Mesenchymal stem cell (in vitro differentiated cells and primary cell): Measurements from ENCODE around the gene ACHE.
"Not testable (repeated sequence)": the region's sequence is repeated elsewhere in the genome, so short reads cannot be mapped to it uniquely, and the experiment has no call there.

ENCODE experiments used
- DNase-seq: peaks from one replicate; pipeline ENCODE4 v3.0.0-alpha.2; 2013
- H2AFZ ChIP-seq: one replicate; pipeline ENCODE4 v1.6.1; 2013; ENCODE audit warnings: low read depth, mild to moderate bottlenecking, control low read depth, inconsistent platforms, low read length, moderate library complexity
- H2AK5ac ChIP-seq: 2 replicates; pipeline ENCODE4 v1.6.1; 2013; ENCODE audit warnings: low read length, moderate library complexity, mild to moderate bottlenecking, inconsistent platforms; ENCODE audit not compliant: severe bottlenecking
- H2BK120ac ChIP-seq: one replicate; pipeline ENCODE4 v1.6.1; 2013; ENCODE audit warnings: low read depth, mild to moderate bottlenecking, inconsistent platforms, low read length, moderate library complexity
- H2BK12ac ChIP-seq, 2 experiments: one replicate each; pipeline ENCODE4 v1.6.1; 2013; ENCODE audit warnings: inconsistent platforms in 2 of 2, low read length in 2 of 2, mild to moderate bottlenecking in 2 of 2, moderate library complexity in 2 of 2, control low read depth in 1 of 2
- H2BK15ac ChIP-seq: one replicate; pipeline ENCODE4 v1.6.1; 2013; ENCODE audit warnings: mild to moderate bottlenecking, low read depth, inconsistent platforms; ENCODE audit not compliant: poor library complexity, severe bottlenecking
- H2BK5ac ChIP-seq: 2 replicates; pipeline ENCODE4 v1.6.1; 2013; ENCODE audit warnings: low read depth, mild to moderate bottlenecking, low read length, control low read depth, inconsistent platforms; ENCODE audit not compliant: poor library complexity, severe bottlenecking
- H3K14ac ChIP-seq, 2 experiments: one replicate each; pipeline ENCODE4 v1.6.1; 2013; ENCODE audit warnings: inconsistent platforms in 2 of 2, low read length in 2 of 2, control low read depth in 1 of 2, mild to moderate bottlenecking in 1 of 2, moderate library complexity in 1 of 2
- H3K18ac ChIP-seq, 2 experiments: one replicate each; pipeline ENCODE4 v1.6.1; 2013; ENCODE audit warnings: inconsistent platforms in 2 of 2, low read length in 2 of 2, control low read depth in 1 of 2, low read depth in 1 of 2, mild to moderate bottlenecking in 1 of 2
- H3K23ac ChIP-seq, 2 experiments: one replicate each; pipeline ENCODE4 v1.6.1; 2013; ENCODE audit warnings: inconsistent platforms in 2 of 2, low read length in 2 of 2, mild to moderate bottlenecking in 2 of 2, moderate library complexity in 2 of 2, control low read depth in 1 of 2
- H3K27ac ChIP-seq: 2 replicates; pipeline ENCODE4 v1.5.1; 2013; ENCODE audit warnings: mild to moderate bottlenecking, moderate library complexity, low read length, control low read depth, inconsistent platforms; ENCODE audit not compliant: poor library complexity, severe bottlenecking
- H3K27me3 ChIP-seq, 2 experiments: 2 replicates each; pipeline versions ENCODE4 v1.6.1 to v1.7.0; 2013; ENCODE audit warnings: low read length in 2 of 2, mild to moderate bottlenecking in 2 of 2, moderate library complexity in 2 of 2, control low read depth in 1 of 2, inconsistent platforms in 1 of 2; ENCODE audit not compliant: control insufficient read depth in 1 of 2, insufficient read depth in 1 of 2
- H3K36me3 ChIP-seq, 2 experiments: 2 replicates each; pipeline versions ENCODE4 v1.6.1 to v1.7.0; 2013; ENCODE audit warnings: low read length in 2 of 2, control low read depth in 1 of 2, inconsistent platforms in 1 of 2, low read depth in 1 of 2, mild to moderate bottlenecking in 1 of 2; ENCODE audit not compliant: insufficient read depth in 2 of 2, control insufficient read depth in 1 of 2
- H3K4ac ChIP-seq, 2 experiments: one replicate each; pipeline ENCODE4 v1.6.1; 2013; ENCODE audit warnings: inconsistent platforms in 2 of 2, low read length in 2 of 2, mild to moderate bottlenecking in 2 of 2, moderate library complexity in 2 of 2, control low read depth in 1 of 2, low read depth in 1 of 2
- H3K4me1 ChIP-seq: 2 replicates; pipeline ENCODE4 v1.6.1; 2013; ENCODE audit warnings: low read depth, low read length, control low read depth; ENCODE audit not compliant: control insufficient read depth, insufficient read depth
- H3K4me2 ChIP-seq: 2 replicates; pipeline ENCODE4 v1.6.1; 2013; ENCODE audit warnings: low read length, mild to moderate bottlenecking, inconsistent platforms; ENCODE audit not compliant: poor library complexity, severe bottlenecking
- H3K4me3 ChIP-seq, 2 experiments: 2 replicates each; pipeline versions ENCODE4 v1.5.1 to v1.7.0; 2013; ENCODE audit warnings: low read length in 2 of 2, mild to moderate bottlenecking in 2 of 2, control low read depth in 1 of 2, low read depth in 1 of 2; ENCODE audit not compliant: insufficient read depth in 1 of 2
- H3K79me1 ChIP-seq: replicated peaks from 2 replicates; pipeline ENCODE4 v1.6.1; 2013; ENCODE audit warnings: mild to moderate bottlenecking, control low read depth, low read length, inconsistent platforms; ENCODE audit not compliant: poor library complexity, severe bottlenecking
- H3K9ac ChIP-seq: 2 replicates; pipeline ENCODE4 v1.7.0; 2013; ENCODE audit warnings: mild to moderate bottlenecking, low read length, moderate library complexity
- H3K9me3 ChIP-seq: 2 replicates; pipeline ENCODE4 v1.7.0; 2013; ENCODE audit warnings: mild to moderate bottlenecking, low read length; ENCODE audit not compliant: control insufficient read depth
- H4K8ac ChIP-seq: one replicate; pipeline ENCODE4 v1.6.1; 2013; ENCODE audit warnings: inconsistent platforms, mild to moderate bottlenecking, low read length, moderate library complexity
- H4K91ac ChIP-seq: one replicate; pipeline ENCODE4 v1.6.1; 2013; ENCODE audit warnings: mild to moderate bottlenecking, low read length, inconsistent platforms
- WGBS: methylation state at CpG from one replicate; pipeline ENCODE4 v1.1.7; 2013; ENCODE audit warnings: mixed read lengths; 5-methylcytosine and 5-hydroxymethylcytosine counted together

ACHE gene

DNA sequence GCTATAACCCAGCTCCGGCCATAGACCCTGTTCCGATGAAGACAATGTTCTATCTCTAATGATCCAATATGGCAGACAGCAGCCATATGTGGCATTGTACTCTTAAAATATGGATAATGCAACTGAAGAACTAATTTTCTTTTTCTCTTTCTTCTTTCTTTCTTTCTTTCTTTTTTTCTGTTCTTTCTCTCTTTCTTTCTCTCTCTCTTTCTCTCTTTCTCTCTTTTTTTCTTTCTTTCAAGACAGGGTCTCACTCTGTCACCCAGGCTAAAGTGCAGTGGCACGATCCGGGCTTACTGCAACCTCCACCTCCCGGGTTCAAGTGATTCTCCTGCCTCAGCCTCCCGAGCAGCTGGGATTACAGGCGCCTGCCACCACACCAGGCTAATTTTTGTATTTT lies 40.5 kb upstream of the ACHE start:
- not testable (repeated sequence) for H3K27me3 ChIP-seq, H2AK5ac ChIP-seq, H2BK5ac ChIP-seq, H3K36me3 ChIP-seq, H3K4me2 ChIP-seq, H3K9me3 ChIP-seq, H3K4ac ChIP-seq, H2BK12ac ChIP-seq, H3K27ac ChIP-seq, H3K79me1 ChIP-seq, H2BK15ac ChIP-seq, DNase-seq, H4K8ac ChIP-seq, H3K4me3 ChIP-seq, H3K4me1 ChIP-seq, H3K18ac ChIP-seq, H3K9ac ChIP-seq, H3K23ac ChIP-seq, H2AFZ ChIP-seq, H3K14ac ChIP-seq, H4K91ac ChIP-seq, H2BK120ac ChIP-seq
- 84% methylated on average over 5 of the region's 7 CpGs for WGBS

DNA sequence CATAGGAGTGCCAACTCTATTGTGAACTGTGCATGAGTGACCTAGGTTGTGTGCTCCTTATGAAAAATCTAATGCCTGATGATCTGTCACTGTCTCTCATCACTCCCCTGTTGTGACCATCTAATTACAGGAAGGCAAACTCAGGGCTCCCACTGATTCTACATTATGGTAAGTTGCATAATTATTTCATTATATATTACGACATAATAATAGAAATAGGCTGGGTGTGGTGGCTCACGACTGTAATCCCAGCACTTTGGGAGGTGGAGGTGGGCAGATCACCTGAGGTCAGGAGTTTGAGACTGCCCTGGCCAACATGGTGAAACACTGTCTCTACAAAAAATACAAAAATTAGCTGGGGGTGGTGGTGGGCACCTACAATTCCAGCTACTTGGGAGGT lies 39.7 kb upstream of the ACHE start:
- H3K27ac ChIP-seq, H3K23ac ChIP-seq, H3K9ac ChIP-seq, H2BK120ac ChIP-seq, H2BK12ac ChIP-seq, H2BK5ac ChIP-seq, DNase-seq, H3K9me3 ChIP-seq, H4K8ac ChIP-seq, H4K91ac ChIP-seq, H3K18ac ChIP-seq, H3K14ac ChIP-seq, H3K36me3 ChIP-seq, H3K4me1 ChIP-seq, H2AK5ac ChIP-seq, H3K79me1 ChIP-seq, H3K4me3 ChIP-seq, H2BK15ac ChIP-seq, H2AFZ ChIP-seq, H3K4me2 ChIP-seq, H3K4ac ChIP-seq, H3K27me3 ChIP-seq: not testable (repeated sequence)
- 63% methylated on average over 1 of the region's 2 CpGs for WGBS

DNA sequence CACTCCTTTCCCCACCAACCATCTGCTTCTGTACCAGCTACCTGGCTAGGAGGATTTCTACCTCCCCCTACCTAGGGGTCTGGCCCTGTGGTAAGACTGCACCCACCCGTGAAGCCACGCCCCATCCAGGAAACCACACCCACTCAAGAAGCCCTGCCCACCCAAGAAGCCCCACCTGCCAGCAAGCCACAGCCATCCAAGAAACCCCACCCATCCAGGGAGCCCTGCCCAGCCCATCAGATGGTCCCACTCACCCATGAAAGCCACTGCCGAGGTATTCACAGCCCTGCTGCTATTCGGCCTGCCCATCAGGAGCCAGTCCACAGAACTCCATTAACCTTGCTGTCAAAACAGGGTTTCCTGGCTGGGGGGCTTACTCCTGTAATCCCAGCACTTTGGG lies 38.0 kb upstream of the ACHE start:
- 80% methylated on average over 4 of the region's 4 CpGs for WGBS
- H3K36me3 ChIP-seq, result no peaks in the 10 kb centered on the region

DNA sequence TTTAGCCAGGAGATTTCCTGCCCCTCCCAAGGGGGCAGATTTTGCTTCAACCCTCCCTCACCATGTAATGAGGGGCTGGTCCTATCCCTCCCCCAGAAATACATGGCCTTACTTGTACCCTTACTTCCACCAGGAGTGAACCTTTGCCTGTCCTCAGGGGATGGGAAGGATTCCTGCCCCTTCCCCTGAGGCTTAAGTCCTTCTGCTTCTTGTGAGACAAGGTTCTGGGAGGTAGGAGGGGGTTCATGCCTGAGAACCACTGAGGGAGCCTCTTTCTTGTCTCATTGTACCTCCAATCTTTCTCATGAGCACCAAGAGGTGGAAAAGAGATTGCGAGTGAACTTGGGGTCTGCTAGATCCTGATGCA lies 34.1 kb upstream of the ACHE start:
- Histone ChIP-seq H4K8ac (no peak overlapping the region), H3K27me3 (peaks cover 0 to 18% of the 10 kb centered on the region in 2 experiments), H3K4ac (no peak overlapping the region), H2AFZ (no peak overlapping the region), H2AK5ac (no peak overlapping the region), H2BK15ac (no peak overlapping the region), H3K14ac (no peak overlapping the region), H4K91ac (no peak overlapping the region), H3K4me1 (no peaks in the 10 kb centered on the region), H2BK120ac (no peak overlapping the region), H3K4me2 (no peak overlapping the region), H3K9me3 (no peaks in the 10 kb centered on the region), H3K4me3 (no peak overlapping the region), H3K23ac (no peak overlapping the region), H3K9ac (no peak overlapping the region), H3K18ac (no peak overlapping the region), H2BK12ac (no peak overlapping the region), H3K79me1 (no peaks in the 10 kb centered on the region), H3K36me3 (no peaks in the 10 kb centered on the region), H3K27ac (no peak overlapping the region), H2BK5ac (no peak overlapping the region)
- 100% methylated on average over 1 of the region's 1 CpG for WGBS
- DNase-seq, result no peak

More for the DNA sequence above, 38.0 kb upstream of the ACHE start:
- DNase-seq, result no peak
- H3K18ac ChIP-seq, result no peak overlapping the region
- H3K4me2 ChIP-seq, result no peak overlapping the region
- H3K4me1 ChIP-seq, result no peaks in the 10 kb centered on the region
- H3K79me1 ChIP-seq, result no peaks in the 10 kb centered on the region
- H2BK12ac ChIP-seq, result no peak overlapping the region
- H3K23ac ChIP-seq, result no peak overlapping the region
- H3K4ac ChIP-seq, result no peak overlapping the region
- no peak overlapping the region for H4K91ac ChIP-seq
- no peak overlapping the region for H2BK15ac ChIP-seq
- peaks cover 0 to 17% of the 10 kb centered on the region in 2 experiments for H3K27me3 ChIP-seq
- no peak overlapping the region for H4K8ac ChIP-seq
- H3K9ac ChIP-seq, result no peak overlapping the region
- no peak overlapping the region for H2AFZ ChIP-seq
- no peak overlapping the region for H3K4me3 ChIP-seq
- no peak overlapping the region for H3K14ac ChIP-seq
- no peak overlapping the region for H2BK120ac ChIP-seq
- H2BK5ac ChIP-seq, result no peak overlapping the region
- H3K27ac ChIP-seq, result no peak overlapping the region
- no peaks in the 10 kb centered on the region for H3K9me3 ChIP-seq
- no peak overlapping the region for H2AK5ac ChIP-seq
